ENCODE measurements around the gene C22orf23.

DNA sequence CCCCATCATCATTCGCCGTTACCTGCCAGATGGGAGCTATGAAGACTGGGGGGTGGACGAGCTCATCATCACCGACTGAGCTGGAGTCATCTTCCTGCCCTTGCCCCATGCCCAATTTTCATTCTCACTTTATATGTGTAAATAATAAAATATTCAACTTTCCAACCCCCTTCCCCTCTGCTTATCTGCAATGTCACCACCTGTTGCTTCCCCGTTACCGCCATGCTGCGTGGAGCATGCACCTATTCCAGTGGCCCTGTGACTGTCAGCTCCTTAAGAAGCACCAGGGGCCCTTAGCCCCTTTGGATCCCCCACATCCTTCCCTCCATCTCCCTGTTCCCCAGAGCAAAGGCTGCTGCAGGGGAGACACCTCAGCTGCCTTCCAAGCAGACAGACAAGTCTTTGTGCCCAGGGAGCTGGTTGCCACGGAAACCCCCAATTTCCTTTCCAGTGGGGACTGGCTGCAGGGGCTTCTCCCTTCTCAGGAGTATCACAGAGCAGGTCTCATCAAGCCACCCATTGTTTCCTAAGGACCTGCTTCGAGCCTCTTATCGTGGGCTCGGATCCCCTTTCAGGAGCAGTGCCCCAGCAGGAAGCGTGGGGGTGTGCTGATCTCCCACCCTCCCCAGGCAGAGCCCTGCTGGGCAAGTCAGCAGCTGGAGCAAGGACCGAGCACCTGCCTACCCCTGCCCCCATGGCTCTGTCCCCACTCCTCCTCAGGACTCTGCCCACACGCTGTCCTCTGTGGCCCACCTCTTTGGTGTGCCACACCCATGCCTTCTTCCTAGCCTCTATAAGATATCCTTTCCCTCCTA, 14.4 kb upstream of the C22orf23 start:
- TF ChIP-seq, protein P1, sequence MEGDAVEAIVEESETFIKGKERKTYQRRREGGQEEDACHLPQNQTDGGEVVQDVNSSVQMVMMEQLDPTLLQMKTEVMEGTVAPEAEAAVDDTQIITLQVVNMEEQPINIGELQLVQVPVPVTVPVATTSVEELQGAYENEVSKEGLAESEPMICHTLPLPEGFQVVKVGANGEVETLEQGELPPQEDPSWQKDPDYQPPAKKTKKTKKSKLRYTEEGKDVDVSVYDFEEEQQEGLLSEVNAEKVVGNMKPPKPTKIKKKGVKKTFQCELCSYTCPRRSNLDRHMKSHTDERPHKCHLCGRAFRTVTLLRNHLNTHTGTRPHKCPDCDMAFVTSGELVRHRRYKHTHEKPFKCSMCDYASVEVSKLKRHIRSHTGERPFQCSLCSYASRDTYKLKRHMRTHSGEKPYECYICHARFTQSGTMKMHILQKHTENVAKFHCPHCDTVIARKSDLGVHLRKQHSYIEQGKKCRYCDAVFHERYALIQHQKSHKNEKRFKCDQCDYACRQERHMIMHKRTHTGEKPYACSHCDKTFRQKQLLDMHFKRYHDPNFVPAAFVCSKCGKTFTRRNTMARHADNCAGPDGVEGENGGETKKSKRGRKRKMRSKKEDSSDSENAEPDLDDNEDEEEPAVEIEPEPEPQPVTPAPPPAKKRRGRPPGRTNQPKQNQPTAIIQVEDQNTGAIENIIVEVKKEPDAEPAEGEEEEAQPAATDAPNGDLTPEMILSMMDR (IDR thresholded peaks at IDR 0.05; ENCODE audit: low read depth, low read length): no peak
- no peak for TF ChIP-seq EZH2phosphoT487 (IDR thresholded peaks at IDR 0.05; ENCODE audit: low read depth)
